Left lobe of liver (tissue), 2 donors: ENCODE measurements around the gene ZNF416. TPM values are rescaled to one million over a fixed set of nuclear protein-coding genes. Genes with fewer than 3 reads are reported as not detected.

Source experiments
- ATAC-seq: fragments of 200-7000 bp; cut with Tn5 transposase; one replicate; pipeline ENCODE4 v1.9.1; 2020; ENCODE audit warnings: mild to moderate bottlenecking, moderate library complexity
- DNase-seq: peaks from one replicate; pipeline ENCODE4 v3.0.0-alpha.2; 2020; ENCODE audit warnings: low spot score
- total RNA-seq: library from RNA; stranded (reverse); gene quantifications from one replicate; pipeline ENCODE4 v1.2.1, GENCODE V29; 2021
- donor health status: DM: no; HTN: no; CAD: no; lungs with moderate emphysema.
- donor health status: DM: no; HTN: yes; CAD: no.

ZNF416 gene
- total RNA-seq, 1 donor from 2014 or later, result 1.4 TPM

DNA sequence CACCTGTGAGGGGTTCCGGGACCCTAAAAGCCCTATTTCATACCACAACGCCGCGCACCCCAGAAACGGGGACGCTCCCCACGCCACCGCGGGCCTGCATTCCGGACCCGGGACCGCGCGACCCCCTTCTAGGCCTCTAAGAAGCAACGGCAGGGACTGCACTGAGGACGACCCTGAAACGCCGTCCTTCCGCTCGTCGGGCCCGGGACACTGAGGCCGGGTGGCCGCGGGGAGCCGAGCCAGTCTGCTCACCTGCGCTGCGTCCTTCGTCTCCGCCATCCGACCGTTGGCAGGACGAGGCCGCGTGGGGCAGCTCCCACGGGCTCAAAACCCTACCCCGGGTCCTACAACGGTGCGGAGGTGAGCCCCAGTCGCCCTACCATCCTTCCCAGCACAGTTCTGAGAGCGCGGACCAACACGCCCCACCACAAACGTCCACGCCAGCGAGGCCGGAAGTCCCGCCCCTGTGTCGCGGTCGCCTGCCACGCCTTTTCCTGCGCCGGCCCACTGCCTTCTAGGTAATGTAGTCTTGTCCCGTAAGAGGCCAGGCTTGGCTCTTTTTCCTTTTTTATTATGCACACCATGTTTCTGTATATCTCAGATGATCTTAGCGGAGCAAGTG lies 19.2 kb downstream of the ZNF416 start, which contains the start of gene ZNF550:
ZNF550 (minus strand) TSS at position 460 of the 622 bp plus-strand sequence; CDS start at position 279, 181 bp downstream.
- ATAC-seq, result peak; percentile 100
- peak; percentile 90 for DNase-seq

DNA sequence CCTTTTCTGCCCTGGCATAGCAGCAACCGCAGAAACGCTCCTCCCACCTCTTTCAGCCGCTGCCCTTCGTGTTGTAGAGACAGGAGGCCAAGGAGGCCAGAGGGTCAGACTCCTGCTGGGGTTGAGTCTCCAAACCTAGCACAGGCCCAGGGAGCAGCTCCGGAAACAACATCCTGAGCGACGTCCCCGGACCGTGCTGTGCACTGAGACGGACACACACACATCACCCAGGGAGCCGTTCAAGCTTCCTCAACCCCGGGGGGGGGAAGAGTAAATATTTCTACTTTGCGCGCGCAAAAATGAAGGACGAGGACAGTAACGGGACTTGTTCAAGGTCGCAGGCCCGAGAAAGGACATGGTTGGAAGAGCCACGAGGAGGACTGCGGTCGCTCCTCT lies 19.7 kb downstream of the ZNF416 start:
- peak; percentile 8 for ATAC-seq
- no peak for DNase-seq

DNA sequence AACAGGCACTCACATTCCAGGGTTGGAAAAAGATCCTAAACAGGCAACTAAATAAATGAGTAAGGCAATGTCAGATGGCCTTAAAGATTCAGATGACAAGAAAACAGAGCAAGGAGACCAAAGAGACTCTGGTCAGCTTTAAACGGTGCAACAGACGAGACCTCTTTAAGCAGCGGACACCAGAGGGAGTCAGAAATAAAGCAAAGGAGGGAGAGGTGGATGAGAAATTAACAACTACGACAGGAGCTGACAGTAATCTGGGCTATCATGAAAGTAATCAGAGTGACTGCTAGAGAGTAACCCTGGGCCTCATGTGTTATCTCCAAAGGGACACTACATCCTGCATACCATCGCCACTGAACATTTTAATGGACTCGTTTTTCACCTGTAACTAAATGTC lies 20.2 kb downstream of the ZNF416 start:
- no peak for DNase-seq
- no peak for ATAC-seq

DNA sequence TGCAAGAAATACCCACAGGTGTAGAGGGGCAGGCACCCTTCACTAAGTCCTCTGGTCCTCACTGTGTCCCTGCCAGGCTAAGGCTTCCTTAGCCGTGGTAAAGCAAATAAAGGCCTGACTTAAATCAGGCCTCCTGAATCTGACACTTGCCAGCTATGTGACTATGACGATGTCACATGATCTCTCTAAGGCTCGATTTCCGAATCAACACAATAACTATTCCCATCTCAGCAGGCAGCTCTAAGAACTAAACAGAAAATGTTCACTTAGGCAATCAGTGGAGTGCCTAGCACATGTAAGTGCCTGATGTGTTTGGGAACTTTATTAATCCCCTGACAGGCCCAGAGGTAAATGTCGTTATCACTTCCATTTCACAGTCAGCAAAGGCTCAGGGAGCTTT lies 21.1 kb downstream of the ZNF416 start:
- no peak for ATAC-seq
- no peak for DNase-seq

DNA sequence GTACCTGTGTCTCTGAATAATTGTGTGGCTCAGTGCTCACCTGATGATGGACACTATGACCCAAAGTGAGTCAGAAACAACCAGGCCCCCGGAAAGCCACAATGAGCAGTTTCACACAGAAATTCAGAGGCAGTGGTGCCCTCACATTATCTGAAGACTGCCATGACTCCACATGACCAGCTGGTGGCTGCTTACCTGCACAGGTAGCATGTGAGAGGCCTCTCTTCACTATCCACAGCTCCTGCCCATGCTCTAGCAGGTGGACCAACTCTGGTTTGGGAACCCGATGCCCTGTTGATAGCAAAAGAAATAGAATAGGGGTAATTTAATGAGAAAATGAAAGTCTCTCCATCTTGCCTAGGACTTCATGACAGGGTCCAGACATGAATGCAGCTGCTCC lies 26.3 kb downstream of the ZNF416 start:
- DNase-seq (no peak), ATAC-seq (no peak)

DNA sequence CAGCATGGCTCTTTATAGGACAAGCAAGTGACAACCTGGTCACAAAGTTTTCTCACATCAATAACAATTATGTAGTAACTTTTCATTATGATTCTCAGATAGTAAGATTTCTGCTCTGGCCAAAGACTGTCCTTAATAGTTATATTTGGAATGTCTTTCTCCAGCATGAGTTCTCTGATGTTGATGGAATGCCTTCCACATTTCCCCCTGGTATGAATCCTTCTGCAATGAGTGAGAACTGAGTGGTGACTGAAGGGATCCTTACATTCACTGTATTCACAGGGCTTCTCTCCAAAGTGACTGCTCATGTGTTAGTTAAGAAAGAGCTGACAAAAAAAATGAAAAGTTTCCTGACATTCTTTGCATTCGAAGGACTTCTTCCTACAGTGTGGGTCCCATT lies 32.2 kb downstream of the ZNF416 start:
- no peak for DNase-seq
- no peak for ATAC-seq

DNA sequence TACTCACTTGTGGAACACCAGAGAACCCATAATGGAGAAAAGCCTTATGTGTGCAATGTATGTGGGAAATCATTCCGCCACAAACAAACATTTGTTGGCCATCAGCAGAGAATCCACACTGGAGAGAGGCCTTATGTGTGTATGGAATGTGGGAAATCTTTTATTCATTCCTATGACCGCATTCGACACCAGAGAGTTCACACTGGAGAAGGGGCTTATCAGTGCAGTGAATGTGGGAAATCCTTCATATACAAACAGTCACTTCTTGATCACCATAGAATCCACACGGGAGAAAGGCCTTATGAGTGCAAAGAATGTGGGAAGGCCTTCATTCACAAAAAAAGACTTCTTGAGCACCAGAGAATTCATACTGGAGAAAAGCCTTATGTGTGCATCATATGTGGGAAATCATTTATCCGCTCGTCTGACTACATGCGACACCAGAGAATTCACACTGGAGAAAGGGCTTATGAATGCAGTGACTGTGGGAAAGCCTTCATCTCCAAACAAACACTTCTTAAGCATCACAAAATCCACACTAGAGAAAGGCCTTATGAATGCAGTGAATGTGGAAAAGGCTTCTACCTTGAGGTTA lies 40.7 kb downstream of the ZNF416 start:
- ATAC-seq (no peak), DNase-seq (no peak)

DNA sequence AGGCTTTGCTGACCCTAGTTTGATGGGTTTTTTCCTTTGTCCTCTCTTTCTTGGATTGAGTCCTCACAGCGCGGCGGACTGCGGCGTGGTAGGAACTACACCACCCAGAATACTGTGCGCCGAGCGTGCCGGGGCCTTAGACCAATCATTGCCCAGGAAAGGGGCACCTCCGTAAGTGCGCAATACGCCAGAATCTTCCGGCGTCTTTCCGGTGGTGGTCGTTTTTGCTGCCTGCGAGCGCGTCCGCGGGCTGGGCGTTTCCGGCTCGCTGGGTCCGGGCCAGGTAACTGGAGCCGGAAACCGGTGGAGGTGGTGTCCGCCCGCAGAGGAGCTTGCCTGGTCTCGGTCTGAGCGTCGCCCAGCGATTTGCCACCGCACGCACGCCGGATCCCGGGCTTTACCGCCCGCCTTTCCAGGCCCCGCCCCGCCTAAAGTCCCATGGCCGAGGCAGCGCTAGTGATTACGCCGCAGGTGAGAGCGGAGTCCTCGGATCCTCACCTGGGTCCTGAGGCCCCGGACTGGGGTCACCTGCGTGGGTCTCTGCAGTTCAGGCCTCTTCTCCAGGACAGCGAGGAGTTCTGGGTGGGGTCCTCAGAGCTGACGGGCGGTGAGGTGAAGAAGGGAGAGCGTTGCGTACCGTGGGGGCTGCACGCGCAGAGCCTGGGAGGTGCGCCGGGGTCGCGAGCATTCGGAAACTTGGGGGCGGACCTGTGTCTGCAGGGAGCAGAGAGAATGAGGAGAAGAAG lies 51.4 kb downstream of the ZNF416 start, which contains the start of gene ZNF549:
ZNF549 (plus strand) TSS at position 221 of the 746 bp plus-strand sequence; CDS start at position 439, 218 bp downstream.
- DNase-seq (peak; percentile 88), ATAC-seq (peak; percentile 99)

Other genes starting within 250 kb of the ZNF416 start
- gene ZNF304, start 227.6 kb downstream of the ZNF416 start, total RNA-seq, result 2.6 TPM
- gene TRAPPC2B, start 215.4 kb downstream of the ZNF416 start, total RNA-seq, result 1.2 TPM
- 0.78 TPM for gene ZNF547, start 215.4 kb downstream of the ZNF416 start, total RNA-seq
- 6.4 TPM for gene ZNF548, start 189.1 kb downstream of the ZNF416 start, total RNA-seq
- gene ZNF17, start 167.8 kb downstream of the ZNF416 start, total RNA-seq, result 4.6 TPM
- gene ZNF749, start 143.6 kb downstream of the ZNF416 start, total RNA-seq, result 3.1 TPM
- gene VN1R1, start 121.8 kb downstream of the ZNF416 start, total RNA-seq, result 0.43 TPM
- 3.6 TPM for gene ZNF772, start 101.3 kb downstream of the ZNF416 start, total RNA-seq
- gene ZNF419, start 91.2 kb downstream of the ZNF416 start, total RNA-seq, result 3.5 TPM
- gene ZNF773, start 79.0 kb downstream of the ZNF416 start, total RNA-seq, result 2.3 TPM
- gene ZNF549, start 51.6 kb downstream of the ZNF416 start, total RNA-seq, result 1.0 TPM
- gene ZNF550, start 19.0 kb downstream of the ZNF416 start, total RNA-seq, result 2.4 TPM
- gene ZIK1, start 5.2 kb upstream of the ZNF416 start, total RNA-seq, result 0.18 TPM
- gene ZNF530, start 21.0 kb upstream of the ZNF416 start, total RNA-seq, result 0.50 TPM
- gene ZNF134, start 35.3 kb upstream of the ZNF416 start, total RNA-seq, result 6.9 TPM
- gene ZNF211, start 54.3 kb upstream of the ZNF416 start, total RNA-seq, result 4.9 TPM
- gene ZSCAN4, start 90.0 kb upstream of the ZNF416 start, total RNA-seq, result not detected
- gene ZNF551, start 103.1 kb upstream of the ZNF416 start, total RNA-seq, result 1.8 TPM
- gene ZNF154, start 130.3 kb upstream of the ZNF416 start, total RNA-seq, result 0.96 TPM
- 2.1 TPM for gene ZNF671, start 148.7 kb upstream of the ZNF416 start, total RNA-seq
- gene ZNF776, start 167.9 kb upstream of the ZNF416 start, total RNA-seq, result 9.1 TPM
- 4.6 TPM for gene ZNF586, start 190.8 kb upstream of the ZNF416 start, total RNA-seq
- 7.1 TPM for gene ZNF552, start 236.0 kb upstream of the ZNF416 start, total RNA-seq